Thyroid gland (tissue), 4 donors: ENCODE data around the gene HCRT.
"Not testable (repeated sequence)": the region's sequence is repeated elsewhere in the genome, so short reads cannot be mapped to it uniquely, and the experiment has no call there.

Experiments used
- POLR2A ChIP-seq, 2 donors: fragments of 450-650 bp; IDR thresholded peaks; one replicate each; pipeline ENCODE4 v1.6.1; 2017; ENCODE audit warnings: antibody characterized with exemption in 2 of 2, mild to moderate bottlenecking in 2 of 2, moderate library complexity in 1 of 2
- TF ChIP-seq, protein P1 (sequence below), 6 experiments: fragments of 200-600 bp in 3 of 6; fragments of 450-650 bp in 3 of 6; sonication (generic) in 3 of 6; IDR thresholded peaks; one replicate each; pipeline ENCODE4 v1.5.1; 2016 to 2019; ENCODE audit warnings: antibody characterized with exemption in 6 of 6, mild to moderate bottlenecking in 2 of 6, inconsistent platforms in 1 of 6, moderate library complexity in 1 of 6

DNA sequence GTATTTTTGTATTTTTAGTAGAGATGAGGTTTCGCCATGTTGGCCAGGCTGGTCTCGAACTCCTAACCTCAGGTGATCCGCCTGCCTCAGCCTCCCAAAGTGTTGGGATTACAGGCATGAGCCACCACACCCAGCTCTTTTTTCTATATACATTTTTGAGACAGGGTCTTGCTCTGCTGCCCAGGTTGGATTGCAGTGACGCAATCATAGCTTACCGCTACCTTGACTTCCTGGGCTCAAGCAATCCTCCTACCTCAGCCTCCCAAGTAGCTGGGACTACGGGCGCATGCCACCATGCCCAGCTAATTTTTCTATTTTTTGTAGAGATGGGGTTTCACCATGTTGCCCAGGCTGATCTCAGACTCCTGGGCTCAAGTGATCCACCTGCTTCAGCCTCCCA, 44.6 kb downstream of the HCRT start:
- TF ChIP-seq, protein P1, sequence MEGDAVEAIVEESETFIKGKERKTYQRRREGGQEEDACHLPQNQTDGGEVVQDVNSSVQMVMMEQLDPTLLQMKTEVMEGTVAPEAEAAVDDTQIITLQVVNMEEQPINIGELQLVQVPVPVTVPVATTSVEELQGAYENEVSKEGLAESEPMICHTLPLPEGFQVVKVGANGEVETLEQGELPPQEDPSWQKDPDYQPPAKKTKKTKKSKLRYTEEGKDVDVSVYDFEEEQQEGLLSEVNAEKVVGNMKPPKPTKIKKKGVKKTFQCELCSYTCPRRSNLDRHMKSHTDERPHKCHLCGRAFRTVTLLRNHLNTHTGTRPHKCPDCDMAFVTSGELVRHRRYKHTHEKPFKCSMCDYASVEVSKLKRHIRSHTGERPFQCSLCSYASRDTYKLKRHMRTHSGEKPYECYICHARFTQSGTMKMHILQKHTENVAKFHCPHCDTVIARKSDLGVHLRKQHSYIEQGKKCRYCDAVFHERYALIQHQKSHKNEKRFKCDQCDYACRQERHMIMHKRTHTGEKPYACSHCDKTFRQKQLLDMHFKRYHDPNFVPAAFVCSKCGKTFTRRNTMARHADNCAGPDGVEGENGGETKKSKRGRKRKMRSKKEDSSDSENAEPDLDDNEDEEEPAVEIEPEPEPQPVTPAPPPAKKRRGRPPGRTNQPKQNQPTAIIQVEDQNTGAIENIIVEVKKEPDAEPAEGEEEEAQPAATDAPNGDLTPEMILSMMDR (IDR thresholded peaks at IDR 0.05) = not testable (repeated sequence)
- not testable (repeated sequence) for TF ChIP-seq POLR2A (IDR thresholded peaks at IDR 0.05)
